ENCODE results near the gene COX6B1.
A peak's percentile ranks its signal among the peaks of the same experiment; 100 is the strongest.
"Not testable (repeated sequence)": the region's sequence is repeated elsewhere in the genome, so short reads cannot be mapped to it uniquely, and the experiment has no call there.

The COX6B1 gene

GRCh38 chr19:35665604-35666003 is 17.5 kb downstream of the COX6B1 start:
- no peak for DNase-seq (ENCODE audit: low read depth)

GRCh38 chr19:35666251-35666913 is 18.3 kb downstream of the COX6B1 start, which contains the start of gene UPK1A:
UPK1A (plus strand) TSS chr19:35666517; CDS start chr19:35666813, 296 bp downstream.
- no peak for DNase-seq (ENCODE audit: low read depth)

DNA sequence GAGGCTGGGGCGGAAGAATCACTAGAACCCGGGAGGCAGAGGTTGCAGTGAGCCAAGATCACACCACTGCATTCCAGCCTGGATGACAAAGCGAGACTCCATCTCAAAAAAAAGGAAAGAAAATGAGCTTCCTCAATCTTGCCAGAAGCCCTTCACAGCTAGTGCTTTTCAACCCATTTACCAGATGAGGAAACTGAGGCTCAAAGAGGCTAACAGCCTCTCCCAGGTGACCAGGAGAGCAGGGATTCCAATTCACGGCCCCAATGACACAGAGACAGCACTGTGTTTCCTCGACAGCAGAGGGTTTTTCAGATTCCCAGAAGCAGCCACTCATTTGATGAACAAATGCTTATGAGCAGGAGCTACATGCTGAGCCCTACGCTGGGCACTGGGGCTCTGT is 21.4 kb downstream of the COX6B1 start:
- no peak for DNase-seq (ENCODE audit: low read depth)

- no peak for DNase-seq (ENCODE audit: low read depth)
Observed at GRCh38 chr19:35669974-35670373, 21.9 kb downstream of the COX6B1 start.

DNA sequence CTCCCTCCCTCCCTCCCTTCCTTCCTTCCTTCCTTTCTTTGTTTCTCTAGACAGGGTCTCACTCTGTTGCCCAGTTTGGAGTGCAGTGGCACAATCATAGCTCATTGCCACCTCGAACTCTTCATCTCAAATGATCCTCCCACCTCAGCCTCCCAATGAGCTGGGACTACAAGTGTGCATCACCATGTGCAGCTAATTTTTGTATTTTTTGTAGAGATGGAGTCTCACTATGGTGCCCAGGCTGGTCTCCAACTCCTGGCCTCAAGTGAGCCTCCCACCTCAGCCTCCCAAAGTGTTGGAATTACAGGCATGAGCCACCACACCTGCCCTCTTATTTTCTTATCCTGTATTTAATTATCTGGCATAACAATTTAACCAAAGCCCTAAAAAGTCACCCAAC is 22.6 kb downstream of the COX6B1 start:
- no peak for DNase-seq (ENCODE audit: low read depth)

- DNase-seq (ENCODE audit: low read depth): no peak
Observed at GRCh38 chr19:35671818-35672217, 23.7 kb downstream of the COX6B1 start.

DNA sequence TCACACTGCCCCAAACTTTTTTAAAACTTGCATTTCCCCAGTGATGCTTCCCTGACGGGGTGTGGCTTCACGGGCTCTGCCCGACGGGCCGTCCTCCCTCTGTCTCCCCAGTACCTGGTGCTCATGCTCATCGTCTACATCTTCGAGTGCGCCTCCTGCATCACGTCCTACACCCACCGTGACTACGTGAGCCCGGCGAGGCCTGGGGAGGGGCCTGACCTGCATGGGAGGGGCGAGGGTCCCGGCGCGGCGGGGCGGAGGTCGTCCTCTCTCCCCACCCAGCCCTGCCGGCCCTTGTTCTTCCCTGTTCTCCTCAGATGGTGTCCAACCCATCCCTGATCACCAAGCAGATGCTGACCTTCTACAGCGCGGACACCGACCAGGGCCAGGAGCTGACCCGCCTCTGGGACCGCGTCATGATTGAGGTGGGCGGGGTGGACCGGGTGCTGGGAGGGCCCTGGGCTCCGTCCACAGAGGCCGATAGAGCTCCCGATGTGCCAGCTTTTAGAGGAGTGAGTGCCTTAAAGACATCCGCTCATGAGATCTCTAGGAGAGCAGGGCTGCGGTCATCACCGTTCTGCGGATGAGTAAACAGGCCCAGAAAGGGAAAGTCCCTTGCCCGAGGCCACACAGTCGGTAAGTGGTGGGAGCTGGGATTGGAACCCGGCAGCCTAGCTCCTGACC is 25.1 kb downstream of the COX6B1 start:
- DNase-seq (ENCODE audit: low read depth): peak; percentile 50

DNA sequence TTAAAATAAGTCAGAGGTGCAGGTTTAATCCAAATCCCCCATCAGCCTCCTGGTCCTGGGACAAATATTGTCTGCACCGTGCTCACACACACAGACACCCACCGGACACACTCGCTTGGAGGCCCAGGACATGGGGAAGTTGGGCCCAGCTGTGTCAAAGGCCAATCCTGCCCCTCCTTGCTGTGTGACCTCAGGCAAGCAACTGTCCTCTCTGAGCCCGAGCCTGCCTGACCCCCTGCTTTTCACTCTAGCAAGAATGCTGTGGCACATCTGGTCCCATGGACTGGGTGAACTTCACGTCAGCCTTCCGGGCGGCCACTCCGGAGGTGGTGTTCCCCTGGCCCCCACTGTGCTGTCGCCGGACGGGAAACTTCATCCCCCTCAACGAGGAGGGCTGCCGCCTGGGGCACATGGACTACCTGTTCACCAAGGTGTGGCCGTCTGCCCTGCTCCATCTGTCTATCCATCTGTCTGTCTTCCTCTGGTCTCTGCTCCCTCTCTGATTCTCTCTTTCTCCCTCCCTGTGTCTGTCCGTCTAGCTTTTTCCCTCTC is 27.5 kb downstream of the COX6B1 start:
- no peak for DNase-seq (ENCODE audit: low read depth)

DNA sequence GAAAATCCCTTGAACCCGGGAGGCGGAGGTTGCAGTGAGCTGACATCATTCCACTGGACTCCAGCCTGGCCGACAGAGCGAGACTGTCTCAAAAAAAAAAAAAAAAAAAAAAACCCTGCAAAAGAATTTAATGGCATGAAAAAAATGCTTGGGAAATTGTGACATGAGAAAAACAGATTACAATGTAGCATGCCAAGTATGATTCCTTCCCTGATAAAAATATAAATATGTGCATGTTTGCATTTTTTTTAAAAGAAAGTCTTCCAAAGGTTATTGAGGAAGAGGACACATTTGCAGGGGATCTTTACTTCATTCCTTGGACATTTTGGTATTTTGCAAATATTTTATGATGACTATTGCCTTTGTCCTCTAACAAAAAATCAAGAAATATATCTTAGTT is 41.7 kb downstream of the COX6B1 start:
- no peak for DNase-seq (ENCODE audit: low read depth)

GRCh38 chr19:35691106-35691505 is 43.0 kb downstream of the COX6B1 start:
- not testable (repeated sequence) for DNase-seq (ENCODE audit: low read depth)

- no peak for DNase-seq (ENCODE audit: low read depth)
Observed at GRCh38 chr19:35692010-35692409, 43.9 kb downstream of the COX6B1 start.

- DNase-seq (ENCODE audit: low read depth): no peak
Observed at GRCh38 chr19:35693422-35693821, 45.3 kb downstream of the COX6B1 start.

- peak; percentile 85 for DNase-seq (ENCODE audit: low read depth)
Observed at GRCh38 chr19:35693835-35694599, 45.9 kb downstream of the COX6B1 start.

- no peak for DNase-seq (ENCODE audit: low read depth)
Observed at GRCh38 chr19:35695895-35696422, 47.8 kb downstream of the COX6B1 start.

- DNase-seq (ENCODE audit: low read depth): no peak
Observed at GRCh38 chr19:35696835-35697234, 48.7 kb downstream of the COX6B1 start.

DNA sequence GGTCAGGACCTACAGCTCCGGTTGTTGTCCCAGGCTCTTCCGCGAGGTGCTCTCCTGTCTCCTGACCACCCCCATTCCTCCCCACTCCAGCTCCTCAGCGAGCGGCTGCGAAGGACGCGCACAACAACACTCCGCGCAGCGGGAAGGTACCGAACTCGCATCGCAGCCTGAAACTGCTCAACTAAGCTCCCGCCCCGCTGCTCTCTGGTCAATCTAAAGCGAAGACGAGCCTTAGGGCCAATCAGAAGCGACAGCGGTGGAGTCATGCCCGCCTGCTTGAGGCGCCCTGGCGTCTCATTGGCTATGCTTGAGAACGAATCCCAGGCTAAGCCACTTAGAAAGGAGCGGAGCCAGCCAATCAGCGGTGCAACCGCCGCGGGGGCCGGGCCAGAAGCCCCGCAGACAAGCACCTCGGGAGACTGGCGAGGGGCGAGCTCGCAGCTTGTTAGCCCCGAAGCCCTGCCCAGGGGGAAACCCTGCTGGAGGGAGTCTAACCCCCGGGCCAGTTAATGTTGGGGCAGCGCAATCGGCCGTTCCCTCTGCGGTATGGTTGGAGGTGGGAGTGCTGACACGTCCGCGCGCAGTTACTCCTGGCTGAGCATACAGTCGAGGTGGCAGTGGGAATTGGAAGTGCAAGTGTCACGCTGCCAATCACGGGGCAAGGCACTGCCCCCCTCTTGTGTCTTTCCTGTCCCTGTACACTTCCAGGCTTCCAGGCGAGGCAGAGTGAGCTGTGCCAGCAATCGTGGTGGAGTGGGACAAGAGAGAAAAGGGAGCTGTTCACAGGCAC is 54.3 kb downstream of the COX6B1 start:
- peak; percentile 89 for DNase-seq (ENCODE audit: low read depth)

DNA sequence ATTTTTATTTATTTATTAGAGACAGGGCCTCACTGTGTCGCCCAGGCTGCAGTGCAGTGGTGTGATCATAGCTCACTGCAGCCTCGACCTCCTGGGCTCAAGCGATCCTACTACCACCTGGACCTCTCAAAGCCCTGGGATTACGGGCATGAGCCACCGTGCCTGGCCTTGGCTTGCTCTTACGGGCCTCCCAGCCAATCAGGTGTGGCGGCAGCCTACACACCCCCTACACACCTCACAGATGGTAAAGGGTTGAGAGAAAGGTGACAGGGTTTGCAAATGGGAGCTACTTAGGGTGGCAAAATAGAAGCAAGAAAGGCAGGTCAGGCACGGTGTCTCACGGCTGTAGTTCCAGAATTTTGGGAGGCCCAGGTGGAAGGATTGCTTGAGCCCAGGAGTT is 55.2 kb downstream of the COX6B1 start:
- no peak for DNase-seq (ENCODE audit: low read depth)

GRCh38 chr19:35704218-35704617 is 56.1 kb downstream of the COX6B1 start, which contains the start of gene ZBTB32:
ZBTB32 (plus strand) TSS chr19:35704558; CDS start chr19:35714627, 10,069 bp downstream.
- no peak for DNase-seq (ENCODE audit: low read depth)

Measured in activated T-cell treated with anti-CD3 and anti-CD28 coated beads for 48 hours (primary cell).